Spleen (tissue), 11 donors: ENCODE measurements around the gene CRYBG1. TPM values are rescaled to one million over a fixed set of nuclear protein-coding genes. Genes with fewer than 3 reads are reported as not detected.

Experiments used
- DNase-seq: peaks from one replicate; pipeline ENCODE4 v3.0.0-alpha.2; 2020
- H3K27ac ChIP-seq, 8 donors: fragments of 200-600 bp; sonication (generic) in 7 of 8; 1 replicate in 4 of 8; 2 replicates in 4 of 8; pipeline versions ENCODE4 v1.5.0 to v1.8.0; 2016 to 2021; ENCODE audit warnings: inconsistent platforms in 4 of 8, mild to moderate bottlenecking in 4 of 8, moderate library complexity in 1 of 8
- H3K27me3 ChIP-seq, 7 donors: fragments of 200-600 bp; sonication (generic) in 6 of 7; replicated peaks in 1 of 7; 1 replicate in 4 of 7; 2 replicates in 3 of 7; pipeline versions ENCODE4 v1.5.0 to v1.8.0; 2016 to 2021; ENCODE audit warnings: inconsistent platforms in 3 of 7, mild to moderate bottlenecking in 1 of 7
- H3K36me3 ChIP-seq, 6 donors: fragments of 200-600 bp; sonication (generic) in 5 of 6; 1 replicate in 4 of 6; 2 replicates in 2 of 6; pipeline versions ENCODE4 v1.5.0 to v1.8.0; 2016 to 2021; ENCODE audit warnings: inconsistent platforms in 2 of 6
- H3K4me1 ChIP-seq, 6 donors: fragments of 200-600 bp; sonication (generic) in 5 of 6; 1 replicate in 3 of 6; 2 replicates in 3 of 6; pipeline versions ENCODE4 v1.5.0 to v1.8.0; 2016 to 2021; ENCODE audit warnings: inconsistent platforms in 3 of 6
- H3K4me3 ChIP-seq, 8 donors: fragments of 200-600 bp; sonication (generic) in 7 of 8; 1 replicate in 4 of 8; 2 replicates in 4 of 8; pipeline versions ENCODE4 v1.5.0 to v1.8.0; 2016 to 2021; ENCODE audit warnings: inconsistent platforms in 4 of 8, mild to moderate bottlenecking in 4 of 8, moderate library complexity in 2 of 8
- H3K9me3 ChIP-seq, 8 donors: fragments of 200-600 bp; sonication (generic) in 7 of 8; 1 replicate in 4 of 8; 2 replicates in 4 of 8; pipeline versions ENCODE4 v1.5.0 to v1.8.0; 2016 to 2021; ENCODE audit warnings: inconsistent platforms in 4 of 8
- POLR2A ChIP-seq, 3 donors: fragments of 450-650 bp; IDR thresholded peaks; one replicate each; pipeline ENCODE4 v1.5.1; 2017; ENCODE audit warnings: antibody characterized with exemption in 3 of 3, mild to moderate bottlenecking in 1 of 3
- POLR2AphosphoS5 ChIP-seq, 3 donors: sonication (generic); formaldehyde crosslinking; IDR thresholded peaks; one replicate each; pipeline ENCODE4 v1.5.1; 2017; ENCODE audit warnings: antibody characterized with exemption in 3 of 3
- WGBS, 5 donors: extraction: QIAGEN DNeasy Blood & Tissue Kit in 3 of 5; methylation state at CpG; one replicate each; pipeline versions ENCODE4 v1.1.5 to v1.1.7; 2013 to 2018; 5-methylcytosine and 5-hydroxymethylcytosine counted together
- intact Hi-C: fragments of 100-400 bp; cut with DNase I; formaldehyde crosslinking; loops from one replicate; pipeline ENCODE4 v1.15.0; 2023; ENCODE audit warnings: low total_unique reads
- polyA plus RNA-seq, 3 donors: library from polyadenylated mRNA; stranded (reverse); fragments of 200-250 nt; gene quantifications; one replicate each; pipeline ENCODE4 v1.2.1, GENCODE V29; 2013
- total RNA-seq, 7 donors: library from RNA; depleted of rRNA in 3 of 7; stranded (reverse); fragments of >200 nt in 3 of 7; fragmentation: NEBNext Ultra II Directional in 4 of 7; extraction: Animal tissue kit (Norgen Biotek cat#: 25700) in 4 of 7; gene quantifications; one replicate each; pipeline versions ENCODE4 v1.1.0 to v1.2.1, GENCODE V29; 2016 to 2021
- TF ChIP-seq, protein P1 (sequence below), 11 experiments: fragments of 200-600 bp in 7 of 11; fragments of 450-650 bp in 4 of 11; sonication (generic) in 4 of 11; IDR thresholded peaks in 8 of 11; conservative IDR thresholded peaks in 3 of 11; 1 replicate in 7 of 11; 2 replicates in 4 of 11; pipeline versions ENCODE4 v1.4.0 to v1.8.0; 2016 to 2021; ENCODE audit warnings: antibody characterized with exemption in 11 of 11, inconsistent platforms in 4 of 11, mild to moderate bottlenecking in 1 of 11
- donor health status: healthy with polysubstance abuse.
- donor health status: DM: no; HTN: no; CAD: no; lungs with moderate emphysema.
- donor health status: DM: no; HTN: no; CAD: no.
- donor health status: Bipolar disorder and iron deficiency.
- donor health status: healthy.
- donor health status: DM: no; HTN: no; CAD: no.
- donor health status: DM: yes; HTN: yes; CAD: no.

The CRYBG1 gene
- total and polyA plus RNA-seq, 10 donors, result 5.6 to 39.1 (median 28.1) TPM

DNA sequence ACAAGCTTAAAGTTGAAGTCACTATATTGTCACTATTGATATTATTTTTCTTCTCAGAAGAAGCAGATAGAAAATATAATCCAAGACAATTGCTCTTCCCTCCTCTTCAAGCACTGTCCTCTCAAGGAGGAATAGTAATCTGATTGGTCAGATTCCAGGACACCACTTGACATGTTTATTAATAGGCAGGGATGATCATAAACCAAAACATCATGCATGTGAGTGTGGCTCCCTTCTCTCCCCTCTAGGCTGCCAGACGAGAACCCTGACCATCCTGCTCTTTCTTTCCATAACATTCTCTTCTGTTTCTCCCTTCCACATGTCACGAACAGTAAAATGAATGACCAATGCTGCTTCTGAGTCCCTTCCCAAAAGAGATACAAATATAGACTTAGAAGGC lies 42.5 kb upstream of the CRYBG1 start:
- Histone ChIP-seq H3K36me3 (peaks cover 0 to 30% (median 22%) of the 10 kb centered on the region in 6 donors), H3K4me3 (no peak overlapping the region), H3K27ac (no peak overlapping the region), H3K27me3 (no peaks in the 10 kb centered on the region), H3K4me1 (peaks cover 0 to 86% (median 37%) of the 10 kb centered on the region in 6 donors), H3K9me3 (no peaks in the 10 kb centered on the region)
- DNase-seq, result no peak
- TF ChIP-seq POLR2A (IDR thresholded peaks at IDR 0.05) (no peak), POLR2AphosphoS5 (IDR thresholded peaks at IDR 0.05) (no peak)
- TF ChIP-seq, protein P1, sequence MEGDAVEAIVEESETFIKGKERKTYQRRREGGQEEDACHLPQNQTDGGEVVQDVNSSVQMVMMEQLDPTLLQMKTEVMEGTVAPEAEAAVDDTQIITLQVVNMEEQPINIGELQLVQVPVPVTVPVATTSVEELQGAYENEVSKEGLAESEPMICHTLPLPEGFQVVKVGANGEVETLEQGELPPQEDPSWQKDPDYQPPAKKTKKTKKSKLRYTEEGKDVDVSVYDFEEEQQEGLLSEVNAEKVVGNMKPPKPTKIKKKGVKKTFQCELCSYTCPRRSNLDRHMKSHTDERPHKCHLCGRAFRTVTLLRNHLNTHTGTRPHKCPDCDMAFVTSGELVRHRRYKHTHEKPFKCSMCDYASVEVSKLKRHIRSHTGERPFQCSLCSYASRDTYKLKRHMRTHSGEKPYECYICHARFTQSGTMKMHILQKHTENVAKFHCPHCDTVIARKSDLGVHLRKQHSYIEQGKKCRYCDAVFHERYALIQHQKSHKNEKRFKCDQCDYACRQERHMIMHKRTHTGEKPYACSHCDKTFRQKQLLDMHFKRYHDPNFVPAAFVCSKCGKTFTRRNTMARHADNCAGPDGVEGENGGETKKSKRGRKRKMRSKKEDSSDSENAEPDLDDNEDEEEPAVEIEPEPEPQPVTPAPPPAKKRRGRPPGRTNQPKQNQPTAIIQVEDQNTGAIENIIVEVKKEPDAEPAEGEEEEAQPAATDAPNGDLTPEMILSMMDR (IDR thresholded peaks at IDR 0.05 in 8 of 11, conservative IDR thresholded peaks at IDR 0.05 in 3 of 11), result no peak
- 72 to 88% (median 83%) methylated on average over 2 of the region's 2 CpGs for WGBS, 5 donors
- intact Hi-C loops, result no loop called here

DNA sequence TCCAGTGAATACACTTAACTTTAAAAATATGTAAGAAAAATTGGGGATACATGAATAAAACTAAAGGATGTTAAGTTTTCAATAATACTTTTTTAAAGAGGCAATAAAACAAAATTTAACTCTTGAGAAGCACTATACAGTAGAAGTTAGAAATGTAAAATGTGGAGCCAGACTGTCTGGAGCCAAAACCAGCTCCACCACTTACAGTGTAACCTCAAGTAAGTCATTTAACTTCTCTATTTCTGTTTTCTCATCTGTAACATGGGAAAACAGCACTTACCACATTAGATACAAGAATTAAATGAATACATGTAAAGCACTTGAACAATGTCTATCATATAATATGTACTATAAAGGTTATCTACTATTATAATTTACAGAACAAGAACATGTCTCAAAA lies 41.7 kb upstream of the CRYBG1 start:
- TF ChIP-seq POLR2AphosphoS5 (IDR thresholded peaks at IDR 0.05) (no peak), POLR2A (IDR thresholded peaks at IDR 0.05) (no peak)
- TF ChIP-seq, protein P1 (IDR thresholded peaks at IDR 0.05 in 8 of 11, conservative IDR thresholded peaks at IDR 0.05 in 3 of 11), result no peak
- intact Hi-C loops, result no loop called here

DNA sequence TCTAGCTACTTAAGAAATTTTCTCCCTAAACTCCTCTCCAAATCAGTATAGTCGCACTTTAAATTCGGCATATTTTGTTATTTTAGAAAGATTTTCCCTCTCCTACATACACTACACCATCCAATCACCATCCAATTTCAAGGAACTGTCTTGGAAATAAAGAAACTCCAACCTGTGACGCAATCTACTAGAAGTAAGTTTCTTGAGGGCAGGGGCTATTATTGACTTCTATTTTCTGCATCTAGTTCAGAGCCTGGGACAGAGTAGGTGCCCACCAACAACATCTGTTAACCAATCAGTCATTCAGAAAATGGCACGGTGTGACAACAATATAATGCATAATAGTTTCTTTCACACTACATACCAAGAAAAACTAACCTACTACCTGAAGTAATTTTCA lies 38.6 kb upstream of the CRYBG1 start:
- intact Hi-C loops, result no loop called here
- no peaks in the 10 kb centered on the region for H3K36me3 ChIP-seq
- WGBS, 5 donors, result 94 to 98% (median 96%) methylated on average over 4 of the region's 4 CpGs
- DNase-seq, result no peak
- TF ChIP-seq, protein P1 (IDR thresholded peaks at IDR 0.05 in 8 of 11, conservative IDR thresholded peaks at IDR 0.05 in 3 of 11), result no peak
- TF ChIP-seq POLR2A (IDR thresholded peaks at IDR 0.05), result no peak
- TF ChIP-seq POLR2AphosphoS5 (IDR thresholded peaks at IDR 0.05), result no peak
- no peaks in the 10 kb centered on the region for H3K27me3 ChIP-seq
- no peaks in the 10 kb centered on the region for H3K9me3 ChIP-seq
- no peak overlapping the region for H3K4me3 ChIP-seq
- no peak overlapping the region for H3K27ac ChIP-seq
- peaks cover 15 to 88% (median 45%) of the 10 kb centered on the region in 6 donors for H3K4me1 ChIP-seq

More for the DNA sequence above, 41.7 kb upstream of the CRYBG1 start:
- Histone ChIP-seq H3K4me1 (peaks cover 5 to 86% (median 40%) of the 10 kb centered on the region in 6 donors), H3K4me3 (no peak overlapping the region), H3K9me3 (no peaks in the 10 kb centered on the region), H3K36me3 (peaks cover 0 to 24% (median 19%) of the 10 kb centered on the region in 6 donors), H3K27ac (no peak overlapping the region), H3K27me3 (no peaks in the 10 kb centered on the region)
- DNase-seq, result no peak

DNA sequence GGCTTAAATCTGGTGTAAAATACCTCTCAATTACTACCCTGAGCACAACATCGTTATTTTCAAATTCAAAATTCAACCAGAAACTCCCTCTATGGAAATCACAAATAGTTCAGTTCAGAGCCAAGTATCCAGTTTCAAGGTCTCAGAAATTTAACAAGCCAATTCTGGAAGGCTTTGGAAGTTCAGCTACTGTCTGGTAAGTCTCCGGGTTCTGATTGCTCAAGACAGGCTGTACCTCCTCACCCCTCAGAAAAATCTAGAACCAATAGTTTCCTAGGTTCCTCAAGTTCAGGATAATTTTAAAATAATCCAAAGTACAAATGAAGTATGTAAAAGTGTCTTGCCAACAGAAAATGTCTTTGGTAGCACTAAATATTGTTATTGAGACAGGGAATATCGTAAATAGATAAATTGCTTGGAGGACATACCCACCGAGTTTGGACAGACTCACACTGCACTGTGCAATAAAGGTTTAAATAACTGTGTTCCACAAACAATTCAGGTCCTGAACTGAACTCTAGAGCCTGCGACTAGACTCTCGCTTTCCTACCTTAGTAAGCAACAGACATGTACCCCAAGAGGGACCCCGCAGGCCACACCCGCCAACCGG lies 35.7 kb upstream of the CRYBG1 start:
- no peaks in the 10 kb centered on the region for H3K36me3 ChIP-seq
- peak overlapping the region; percentile 79 to 93 (median 85) for H3K4me3 ChIP-seq
- H3K4me1 ChIP-seq, result peaks cover 15 to 59% (median 35%) of the 10 kb centered on the region in 6 donors
- 4 to 8% (median 6%) methylated on average over 9 of the region's 9 CpGs for WGBS, 5 donors
- peaks cover 0 to 2% (median 0%) of the 10 kb centered on the region in 7 donors for H3K27me3 ChIP-seq
- intact Hi-C loops, result no loop called here
- peak overlapping the region; percentile 89 to 98 (median 95) for H3K27ac ChIP-seq
- TF ChIP-seq, protein P1 (IDR thresholded peaks at IDR 0.05 in 8 of 11, conservative IDR thresholded peaks at IDR 0.05 in 3 of 11), result no peak
- TF ChIP-seq POLR2A (IDR thresholded peaks at IDR 0.05) (no peak), POLR2AphosphoS5 (IDR thresholded peaks at IDR 0.05) (no peak)
- DNase-seq, result no peak
- no peaks in the 10 kb centered on the region for H3K9me3 ChIP-seq
